Activated CD8-positive, alpha-beta memory T cell treated with anti-CD3 and anti-CD28 coated beads, Interleukin-2, amount 50 U/mL, for 24 hours (primary cell): ENCODE measurements around the gene IGSF21.

Experiments used
- DNase-seq: peaks from one replicate; pipeline ENCODE4 v3.0.0-alpha.2; 2020; ENCODE audit errors: extremely low read depth

Gene IGSF21

DNA sequence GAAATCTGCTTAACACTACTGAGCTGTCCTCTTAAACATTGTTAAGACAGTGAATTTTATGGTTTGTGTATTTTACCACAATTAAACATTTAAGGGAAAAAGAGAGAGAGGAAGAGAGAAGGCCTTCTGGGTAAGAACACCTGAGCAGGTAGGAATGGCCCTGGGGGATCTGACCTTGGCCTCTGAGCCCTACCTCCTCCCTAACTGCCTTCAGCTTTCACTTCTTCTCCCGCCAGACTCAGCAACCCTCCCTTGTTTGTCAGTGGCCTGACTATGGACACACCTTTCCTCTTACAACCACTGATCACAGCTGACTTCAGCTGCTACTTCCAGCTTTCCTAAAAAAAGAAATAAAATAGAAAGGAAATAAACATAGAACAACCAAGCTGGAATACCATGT lies 13.5 kb upstream of the IGSF21 start:
- no peak for DNase-seq

DNA sequence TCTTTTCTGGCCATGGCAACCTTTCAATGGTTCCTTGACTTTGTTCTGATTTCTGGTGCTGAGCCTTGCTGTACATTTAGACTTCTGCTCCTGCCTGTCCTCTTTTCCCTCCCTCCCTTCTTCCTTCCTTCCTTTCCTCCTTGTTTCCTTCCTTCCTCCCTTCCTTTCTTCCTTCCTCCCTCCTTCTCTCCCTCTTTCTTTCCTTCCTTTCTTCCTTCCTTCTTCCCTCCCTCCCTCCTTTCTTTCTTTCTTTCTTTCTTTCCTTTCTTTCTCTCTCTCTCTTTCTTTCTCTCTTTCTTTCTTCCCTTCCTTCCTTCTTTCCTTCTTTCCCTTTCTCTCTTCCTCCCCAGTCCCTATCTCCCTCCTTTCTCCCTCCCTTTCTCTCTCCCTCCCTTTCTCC lies 10.4 kb upstream of the IGSF21 start:
- DNase-seq: no peak

DNA sequence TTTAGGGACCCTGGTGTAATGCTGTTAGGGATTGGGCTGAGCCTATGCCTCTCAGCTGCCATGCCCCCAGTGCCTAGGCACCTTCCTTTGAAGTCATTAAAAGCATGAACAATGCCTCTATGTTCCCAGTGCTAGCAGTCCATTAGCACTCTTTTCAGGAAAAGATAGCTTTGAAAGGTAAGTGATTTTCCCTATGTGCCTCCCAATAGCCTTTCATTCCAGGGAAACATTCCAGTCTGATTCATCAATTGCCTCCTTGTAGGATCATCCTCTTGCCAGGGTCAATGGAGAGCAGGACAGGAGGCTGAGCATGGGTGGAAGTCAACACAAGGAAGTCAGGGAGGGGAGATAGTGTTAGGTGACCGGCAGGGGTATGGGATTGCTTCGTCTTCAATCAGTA lies 8.6 kb upstream of the IGSF21 start:
- no peak for DNase-seq

DNA sequence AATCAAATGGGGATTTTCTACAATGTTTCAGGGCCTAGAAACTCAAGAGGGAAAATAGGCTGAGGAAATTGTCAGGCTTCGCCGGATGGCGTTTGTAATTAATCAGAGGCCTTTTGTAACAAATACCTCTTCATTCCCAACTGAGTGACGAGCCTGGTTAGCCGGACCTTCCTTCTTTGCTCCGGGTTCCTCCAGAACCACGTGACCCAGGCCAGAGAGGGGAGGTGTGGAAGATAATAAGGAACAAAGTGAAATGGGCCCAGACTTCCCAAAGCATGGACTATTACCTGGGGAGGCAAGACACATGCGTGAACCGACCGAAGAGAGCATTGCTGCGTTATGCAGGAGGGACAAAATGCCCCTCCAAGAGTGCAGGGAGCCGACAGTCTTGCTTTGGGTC lies 7.5 kb upstream of the IGSF21 start:
- no peak for DNase-seq

DNA sequence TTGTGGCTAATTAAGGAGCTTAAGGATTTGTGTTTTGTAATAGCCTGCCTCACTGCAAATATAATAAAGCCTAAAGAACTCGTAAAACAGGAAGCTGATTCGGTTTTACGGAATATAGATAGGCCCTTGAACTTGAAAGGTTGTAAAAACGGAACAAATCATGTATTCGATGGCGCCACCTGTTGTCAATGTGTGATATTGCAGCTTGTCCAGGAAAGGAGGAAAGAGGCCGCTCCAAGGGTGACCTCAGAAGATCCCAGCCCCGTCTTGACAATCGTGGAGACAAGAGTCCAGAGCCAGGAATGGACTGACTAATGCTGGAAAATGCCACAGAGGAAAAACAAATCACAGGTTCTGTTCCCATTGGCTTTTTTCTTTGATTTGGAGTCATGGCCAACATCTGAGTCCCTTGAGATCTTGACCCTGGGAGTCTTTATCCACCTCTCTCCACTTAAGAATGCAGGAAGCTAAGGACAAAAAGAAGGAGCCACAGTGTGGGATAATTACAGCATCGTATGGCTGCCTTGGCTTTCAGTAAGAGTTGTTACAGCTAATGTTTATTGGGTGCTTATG lies 7.0 kb upstream of the IGSF21 start:
- no peak for DNase-seq

DNA sequence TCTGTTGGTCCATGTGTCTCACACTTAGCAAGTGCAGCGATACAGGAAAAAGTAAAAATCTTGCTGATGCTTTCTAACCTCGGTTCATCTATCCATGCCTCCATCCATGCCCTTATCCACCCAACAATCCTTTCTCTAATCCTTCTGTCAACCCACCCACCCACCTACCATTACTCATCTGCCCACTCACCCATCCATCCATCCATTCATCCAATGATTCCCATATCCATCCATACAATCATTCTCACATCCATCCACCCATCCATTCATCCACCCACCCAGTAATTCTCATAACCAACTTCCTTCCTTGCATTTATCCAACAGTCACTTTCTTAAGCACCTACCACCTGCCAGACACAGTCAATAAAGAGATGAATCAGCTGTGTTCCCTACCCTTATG lies 6.1 kb upstream of the IGSF21 start:
- DNase-seq: no peak

DNA sequence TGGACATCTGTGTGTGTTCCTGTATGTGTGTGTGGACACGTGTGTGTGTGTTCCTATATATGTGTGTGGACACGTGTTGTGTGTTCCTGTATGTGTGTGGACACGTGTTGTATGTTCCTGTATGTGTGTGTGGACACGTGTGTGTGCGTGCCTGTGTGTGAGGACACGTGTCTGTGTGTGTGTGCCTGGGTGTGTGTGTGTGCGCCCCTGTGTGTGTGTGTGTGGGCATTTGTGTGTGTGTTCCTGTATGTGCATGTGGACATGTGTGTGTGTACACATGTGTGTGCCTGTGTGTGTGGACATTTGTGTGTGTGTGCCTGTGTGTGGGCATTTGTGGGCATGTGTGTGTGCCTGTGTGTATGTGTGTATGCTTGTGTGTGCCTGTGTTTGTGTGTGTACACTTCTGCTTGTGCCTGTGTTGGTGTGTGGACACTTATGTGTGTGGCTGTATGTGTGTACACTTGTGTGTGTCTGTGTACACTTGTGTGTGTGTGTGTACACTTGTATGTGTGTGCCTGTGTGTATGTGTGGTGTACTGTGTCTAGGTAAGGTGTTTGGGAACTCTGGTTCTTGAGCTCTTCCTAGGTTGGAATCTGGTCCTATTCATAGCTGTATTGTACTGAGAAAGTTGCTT lies 3.7 kb upstream of the IGSF21 start:
- DNase-seq: no peak

DNA sequence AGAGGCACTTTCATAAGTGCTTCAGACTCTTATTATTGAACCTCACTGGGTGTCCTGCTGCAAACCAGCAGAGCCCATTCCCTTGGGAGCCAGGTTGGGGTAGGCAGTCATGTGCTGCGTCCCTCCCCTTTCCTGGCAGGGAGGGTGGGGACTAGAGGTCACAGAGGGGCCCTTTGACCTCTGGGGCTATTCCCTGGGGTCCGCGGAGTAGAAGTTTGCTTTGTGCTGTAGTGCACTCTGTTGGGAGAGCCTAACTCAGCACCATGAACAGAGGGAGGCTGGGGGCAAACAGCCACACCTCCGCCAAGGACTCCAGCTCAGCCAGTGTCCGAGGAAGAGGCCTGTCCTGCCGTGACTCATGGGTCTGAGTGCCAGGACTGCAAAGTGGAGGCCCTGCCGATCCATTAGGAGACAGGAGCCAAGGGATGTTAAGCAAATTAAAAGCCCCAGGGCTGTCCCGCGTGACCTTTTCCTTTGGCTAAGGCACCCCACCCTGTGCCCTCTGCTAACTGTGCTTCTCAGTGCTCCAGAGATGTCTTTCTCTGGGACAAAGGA lies 3.0 kb upstream of the IGSF21 start:
- DNase-seq: no peak

DNA sequence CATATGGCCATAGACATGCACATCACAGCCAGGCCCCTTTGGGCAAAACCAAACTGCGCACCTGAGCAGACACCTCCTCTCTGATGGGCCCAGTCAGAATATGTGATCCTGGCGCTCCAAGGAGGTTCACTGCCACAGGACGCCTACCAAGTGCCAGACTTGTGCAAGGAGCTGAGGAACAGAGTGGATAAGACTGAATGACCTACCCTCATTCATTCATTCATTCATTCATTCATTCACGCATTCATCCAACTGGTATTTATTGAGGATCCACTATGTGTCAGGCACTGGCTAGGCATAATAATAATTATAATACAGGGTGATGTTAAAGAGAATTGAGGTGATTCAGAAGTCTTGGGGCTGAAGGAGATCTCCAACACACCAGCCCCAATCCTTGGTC lies 2.4 kb upstream of the IGSF21 start:
- DNase-seq: no peak

DNA sequence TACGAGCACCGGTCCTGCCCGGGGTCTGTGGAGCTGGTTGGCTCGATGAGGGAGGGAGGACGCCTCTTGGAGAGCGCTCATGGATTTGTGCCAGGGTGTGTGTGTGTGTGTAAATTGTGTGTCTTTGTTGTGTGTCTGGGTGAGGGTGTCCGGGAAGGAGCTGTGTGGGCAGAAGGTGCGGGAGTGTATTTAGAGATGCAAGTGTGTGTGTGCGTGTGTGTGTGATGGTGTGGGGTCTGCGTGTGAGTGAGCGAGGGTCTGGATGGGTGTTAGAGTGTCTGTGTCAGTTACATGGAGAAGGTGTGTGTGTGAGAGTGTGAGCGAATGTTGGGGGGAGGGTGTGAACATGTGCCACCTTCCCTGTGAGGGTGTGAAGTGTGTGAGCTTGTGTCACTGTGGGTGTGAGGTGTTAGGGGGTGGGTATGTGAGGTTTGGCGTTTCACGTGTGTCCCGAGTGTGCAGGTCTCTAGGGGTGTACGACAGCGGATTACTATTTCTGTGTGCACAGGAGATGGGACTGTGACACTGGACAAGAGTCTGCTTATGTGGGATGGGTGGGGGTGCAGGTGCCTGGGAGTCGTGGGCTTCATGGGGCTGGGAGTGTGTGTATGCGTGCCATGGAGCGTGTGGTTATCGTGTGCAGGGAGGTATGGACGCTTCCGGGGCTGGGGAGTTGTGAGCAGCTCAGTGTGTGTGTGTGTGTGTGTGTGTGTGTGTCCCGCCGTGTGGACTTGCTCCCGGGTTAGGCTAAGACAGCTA lies 880 bp downstream of the IGSF21 start:
- DNase-seq: no peak

DNA sequence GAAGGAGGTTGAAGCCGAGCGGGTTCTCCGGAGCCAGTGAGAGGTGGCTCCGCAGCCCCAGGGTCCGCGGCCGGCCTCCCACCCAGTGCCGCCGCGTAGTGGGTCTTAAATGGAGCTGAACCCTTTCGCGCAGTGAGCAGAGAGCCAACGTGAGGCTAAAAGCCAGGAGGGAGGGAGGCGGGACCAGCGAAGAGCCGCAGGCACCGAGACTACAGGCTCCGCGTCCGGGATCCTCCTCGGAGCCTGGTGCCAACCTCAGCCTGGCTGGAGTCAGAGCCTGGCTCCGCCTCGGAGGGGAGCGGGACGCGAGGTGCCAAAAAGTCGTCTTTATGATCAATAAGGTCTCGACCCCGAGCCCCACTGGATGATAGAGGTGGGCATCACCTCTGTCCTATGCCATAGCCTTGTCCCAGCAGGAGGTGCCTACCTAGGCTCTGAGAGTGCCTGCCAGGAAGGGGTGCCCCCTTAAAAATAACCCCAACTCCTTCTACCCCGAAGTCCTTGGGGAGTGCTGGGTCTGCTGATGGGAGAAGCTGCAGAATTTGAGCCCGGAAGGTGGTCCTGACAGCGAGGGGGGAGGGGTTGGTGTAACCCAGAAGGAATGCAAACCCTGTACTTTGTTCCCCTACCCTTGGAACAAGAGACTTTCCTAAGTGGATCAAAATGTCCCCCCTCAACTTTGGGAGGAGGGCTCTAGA lies 1.6 kb downstream of the IGSF21 start:
- no peak for DNase-seq

DNA sequence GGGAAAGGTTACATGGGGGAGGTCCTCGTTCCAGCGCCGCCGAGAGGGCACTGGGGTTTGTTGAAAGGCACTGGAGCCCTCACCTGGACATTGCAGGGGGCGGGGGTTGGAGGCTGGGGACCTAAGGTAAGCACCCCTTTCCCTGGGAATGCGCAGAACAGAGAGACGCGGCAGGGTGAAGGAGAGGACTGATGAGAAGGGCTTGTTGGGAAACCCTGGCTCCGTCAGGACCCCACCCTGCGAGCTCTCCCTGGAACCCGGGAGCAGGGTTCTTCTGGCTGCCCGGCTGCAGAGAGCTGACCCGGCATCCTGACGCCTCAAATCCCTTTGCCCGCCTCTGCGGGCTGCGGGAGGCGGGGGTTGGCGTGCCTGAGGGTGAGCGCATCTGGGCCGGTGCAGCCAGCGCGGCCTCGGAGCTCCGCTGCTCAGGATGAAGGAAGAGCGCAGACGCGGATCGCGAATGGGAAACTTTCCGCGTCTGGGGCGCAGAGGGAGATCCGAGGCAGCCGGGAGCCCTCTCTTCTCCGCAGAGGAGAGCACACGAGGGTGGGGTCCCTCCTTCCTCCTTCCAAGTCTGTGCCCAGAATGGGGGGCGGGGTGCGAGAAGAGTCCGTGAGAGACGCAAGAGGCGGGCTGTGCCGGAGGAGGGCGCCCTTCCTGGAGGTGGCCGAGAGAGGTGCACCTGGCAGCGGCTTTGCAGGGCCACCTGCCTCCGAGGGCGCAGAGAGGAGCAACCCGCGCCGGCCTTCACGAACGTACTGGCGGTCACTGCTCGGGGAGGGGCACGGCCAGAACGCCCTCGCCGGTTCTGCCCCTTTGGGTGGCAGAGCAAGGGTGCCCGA lies 2.4 kb downstream of the IGSF21 start:
- DNase-seq: no peak

DNA sequence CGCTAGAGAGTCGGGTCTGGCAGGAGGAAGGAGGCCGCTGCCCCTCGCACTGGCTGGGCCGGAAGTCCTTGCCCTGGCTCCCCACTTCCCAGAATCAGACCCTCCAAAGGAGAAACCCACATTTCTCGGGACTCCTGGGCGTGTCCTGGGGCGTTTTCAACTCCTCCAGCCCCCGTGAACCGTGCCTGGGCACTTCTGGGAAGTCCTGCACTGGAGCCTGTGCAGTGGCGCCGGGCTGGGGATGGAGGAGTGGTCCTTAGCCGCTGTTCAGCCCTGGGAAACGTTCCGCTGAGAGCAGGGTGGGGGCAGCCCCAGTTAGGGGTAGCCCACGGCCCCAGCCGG lies 3.0 kb downstream of the IGSF21 start:
- DNase-seq: no peak

DNA sequence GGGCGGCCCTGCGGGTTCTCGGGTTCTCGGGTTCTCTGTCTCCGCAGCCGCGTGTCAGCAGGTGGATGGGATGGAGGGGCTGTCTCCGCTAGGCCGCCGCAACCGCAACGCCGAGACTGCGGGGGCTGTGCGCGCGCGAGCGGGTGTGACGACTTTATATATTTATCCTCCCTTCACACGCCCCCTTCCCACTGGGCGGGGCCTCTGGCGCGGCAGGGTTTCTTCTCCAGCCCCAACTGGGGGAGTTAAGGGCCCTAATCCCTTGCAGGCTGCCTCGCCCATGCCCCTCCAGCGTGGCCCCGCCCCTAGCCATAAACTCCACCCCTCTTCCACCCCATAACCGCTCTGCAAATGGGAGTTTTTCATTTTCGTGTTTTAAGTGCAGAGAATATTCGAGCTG lies 3.4 kb downstream of the IGSF21 start:
- no peak for DNase-seq

DNA sequence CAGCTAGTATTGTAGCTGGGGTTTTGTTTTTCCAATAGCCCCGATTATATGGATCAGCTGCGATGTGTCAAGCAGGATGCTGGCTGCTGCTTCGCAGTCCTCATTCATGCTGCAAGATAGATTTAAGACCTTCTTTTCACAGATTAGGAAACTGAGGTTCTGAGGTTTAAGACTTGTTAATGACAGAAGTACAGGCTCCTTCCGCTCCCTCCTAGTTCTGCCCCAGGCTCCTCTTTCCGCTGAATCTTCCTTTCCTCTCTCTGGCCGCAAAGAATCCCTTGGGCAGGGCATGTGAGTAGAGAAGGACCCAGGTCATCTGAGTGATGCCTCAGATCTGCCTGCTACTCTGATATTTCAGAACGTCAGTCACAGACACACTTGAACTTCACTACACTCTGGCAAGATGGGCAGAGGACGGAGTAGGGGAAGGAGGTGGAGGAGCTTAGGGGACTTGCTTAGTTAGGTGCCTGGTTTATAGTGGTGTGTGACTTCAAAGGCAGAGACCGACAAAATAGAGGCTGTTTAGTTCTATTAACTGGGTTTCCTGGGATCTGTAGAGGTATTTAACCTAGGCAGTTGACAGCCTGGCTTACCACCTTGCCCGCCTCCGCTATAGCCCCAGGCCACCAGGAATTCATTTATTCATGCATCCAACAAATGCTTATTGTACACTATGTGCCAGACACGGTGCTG lies 4.2 kb downstream of the IGSF21 start:
- no peak for DNase-seq

DNA sequence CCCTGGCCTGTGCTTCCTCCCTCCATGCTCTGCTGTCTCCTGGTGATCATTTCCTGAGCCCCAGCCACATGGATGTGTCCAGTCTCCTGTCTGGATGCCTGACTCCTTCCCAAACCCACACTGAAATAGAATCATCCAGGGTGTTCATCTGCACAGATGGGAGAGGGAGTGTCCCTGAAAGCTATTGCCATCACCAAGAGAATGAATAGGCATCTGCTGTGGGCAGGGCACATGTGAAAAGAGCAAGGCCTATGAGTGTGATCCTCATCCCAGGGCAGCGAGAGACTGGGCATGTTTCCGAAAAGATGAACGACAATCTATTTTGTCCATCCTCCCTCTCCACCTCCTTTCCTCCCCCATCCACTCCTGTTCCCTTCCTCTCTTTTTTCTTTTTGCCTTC lies 5.0 kb downstream of the IGSF21 start:
- no peak for DNase-seq

DNA sequence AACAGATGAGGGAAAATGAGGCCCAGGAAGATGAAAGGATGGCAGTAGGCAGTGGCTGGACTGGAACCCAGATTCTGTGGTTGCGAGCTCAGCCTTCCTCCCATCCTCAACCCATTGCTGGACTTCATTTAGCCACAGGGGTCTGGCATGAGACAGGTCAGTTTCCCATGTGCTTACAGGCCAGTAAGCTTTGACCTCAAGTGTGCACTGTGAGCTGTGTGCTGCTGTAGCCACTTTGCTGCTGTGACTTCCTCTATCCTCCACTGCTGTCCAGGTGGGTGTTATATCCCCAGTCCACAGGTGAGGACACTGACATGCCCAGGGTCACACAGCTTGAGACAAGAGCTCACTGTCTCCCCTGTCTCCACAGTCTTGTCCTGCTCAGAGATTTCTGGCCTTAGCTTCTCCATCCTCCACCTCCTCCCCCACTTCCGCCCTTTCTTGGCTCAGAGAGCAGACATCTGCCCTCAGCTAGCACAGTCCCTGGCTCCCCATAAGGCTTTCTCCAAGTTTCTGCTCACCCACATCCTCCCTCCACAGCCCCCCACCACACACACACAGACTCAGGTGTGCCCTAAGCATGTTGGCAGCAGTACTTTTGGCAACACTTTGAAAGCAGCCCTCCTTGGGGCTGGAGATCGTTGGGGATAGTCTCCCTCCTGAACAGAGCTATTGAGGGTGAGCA lies 7.3 kb downstream of the IGSF21 start:
- DNase-seq: no peak

DNA sequence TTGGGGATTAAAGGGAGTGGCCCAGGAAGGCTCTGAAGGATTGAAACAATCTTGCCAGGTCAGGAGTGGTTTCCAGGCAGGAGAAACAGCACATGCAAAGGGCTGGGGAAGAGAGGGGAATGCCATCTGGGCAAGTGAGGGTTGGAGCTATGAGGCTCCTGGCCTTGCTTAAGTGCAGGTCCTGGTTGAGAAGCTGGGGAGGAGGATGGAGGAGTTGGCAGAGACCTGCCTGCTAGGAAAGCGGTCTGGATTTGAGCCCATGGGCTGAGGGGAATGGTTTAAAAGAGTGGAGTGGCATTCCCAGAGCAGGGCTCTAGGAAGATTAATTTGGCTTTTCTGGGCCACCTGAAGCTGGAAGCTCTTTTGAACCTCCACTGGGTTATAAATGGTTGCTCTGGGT lies 9.2 kb downstream of the IGSF21 start:
- no peak for DNase-seq

DNA sequence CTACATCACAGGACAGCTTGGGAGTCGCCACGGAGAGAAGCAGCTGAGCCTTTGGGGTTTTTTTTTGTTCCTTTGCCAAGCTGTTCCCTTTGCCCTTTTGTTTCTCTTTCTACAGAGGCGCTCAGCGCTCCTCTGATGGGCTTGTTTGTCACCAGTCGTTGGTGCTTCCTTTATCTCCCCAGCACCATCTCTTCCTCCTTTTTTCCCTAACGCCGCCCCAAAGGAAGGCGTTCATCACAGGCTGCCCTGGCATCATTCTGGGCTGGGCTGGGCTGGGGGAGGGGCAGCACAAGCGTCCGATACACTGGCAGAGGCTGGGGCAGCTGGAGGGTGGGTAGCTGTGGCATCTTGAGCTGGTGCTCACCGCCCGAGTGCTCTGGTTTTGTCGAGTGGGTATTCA lies 10.5 kb downstream of the IGSF21 start:
- DNase-seq: no peak

DNA sequence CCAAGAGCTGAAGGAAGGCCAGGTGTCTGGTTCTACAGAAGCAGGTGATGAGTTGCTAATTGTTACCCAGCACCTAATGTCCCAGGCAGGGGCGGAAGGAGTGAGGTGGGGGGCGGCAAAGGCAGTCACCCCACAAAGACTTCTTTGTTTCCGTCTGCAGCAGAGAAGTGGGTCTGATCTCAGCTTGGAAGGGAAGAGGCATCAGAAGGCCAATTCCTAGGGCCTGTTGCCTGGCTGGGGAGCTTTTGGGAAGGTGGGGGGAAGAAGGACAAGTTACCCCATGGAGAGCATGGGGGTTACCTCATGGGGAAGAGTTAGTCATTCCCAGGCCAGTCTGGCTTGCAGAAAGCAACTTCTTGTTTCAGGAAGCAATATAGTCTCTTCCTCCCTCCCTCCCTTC lies 10.9 kb downstream of the IGSF21 start:
- no peak for DNase-seq

DNA sequence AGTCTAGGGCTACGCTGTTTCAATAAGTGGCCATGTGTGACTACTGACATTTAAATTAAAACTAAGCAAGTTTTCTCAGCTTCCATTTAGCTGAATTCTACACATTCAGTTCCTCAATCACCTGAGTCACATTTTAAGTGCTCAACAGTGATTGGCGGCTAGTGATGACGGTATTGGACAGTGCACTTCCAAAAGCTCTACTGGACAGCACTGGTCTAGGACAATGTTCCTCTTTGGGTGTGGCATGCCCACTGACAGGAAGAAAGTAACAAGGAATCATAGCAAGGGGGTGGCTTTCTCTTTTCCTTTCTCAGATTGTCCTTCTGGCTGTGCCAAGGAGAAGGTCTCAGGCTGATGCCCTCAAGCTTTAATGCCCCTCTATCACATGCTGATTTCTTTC lies 11.7 kb downstream of the IGSF21 start:
- DNase-seq: no peak
